ENCODE measurements around the gene ZDHHC3. TPM values are rescaled to one million over a fixed set of nuclear protein-coding genes. Genes with fewer than 3 reads are reported as not detected.

Gene ZDHHC3
- total RNA-seq, 1 experiment from 2014 or later: 122 TPM

DNA sequence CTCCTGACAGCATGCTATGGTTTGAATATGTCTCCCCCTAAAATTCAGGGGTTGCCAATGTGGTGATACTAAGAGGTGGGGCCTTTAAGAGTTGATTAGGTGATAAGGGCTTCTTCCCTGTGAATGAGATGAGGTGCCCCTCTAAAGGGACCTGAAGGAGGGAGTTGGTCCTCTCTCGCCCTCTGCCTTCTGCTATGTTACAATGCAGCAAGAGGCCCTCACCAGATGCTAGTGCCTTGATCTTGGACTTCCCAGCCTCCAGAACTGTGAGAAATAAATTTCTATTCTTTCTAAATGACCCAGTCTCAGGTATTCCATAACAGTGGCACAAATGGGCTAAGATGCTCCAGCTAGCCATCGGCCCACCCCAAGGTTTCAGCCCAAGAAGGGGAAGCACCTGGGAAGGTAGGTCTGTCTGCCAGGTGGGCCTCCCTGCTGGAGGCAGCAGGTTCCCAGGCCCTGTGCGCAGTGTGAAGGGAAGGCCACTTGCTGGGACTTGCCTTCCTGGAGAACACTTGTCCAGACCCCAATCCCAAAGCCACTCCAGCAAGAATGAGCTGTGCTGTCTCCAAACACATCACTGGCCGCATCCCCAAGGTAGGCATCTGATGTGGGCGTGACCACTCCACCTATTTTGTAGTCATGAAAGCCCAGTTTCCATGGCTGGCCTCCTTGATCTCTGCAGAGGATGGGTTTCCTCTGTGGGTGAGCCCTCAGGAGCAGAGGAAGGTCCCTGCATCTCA lies 92.6 kb downstream of the ZDHHC3 start:
- TF ChIP-seq, protein P1, sequence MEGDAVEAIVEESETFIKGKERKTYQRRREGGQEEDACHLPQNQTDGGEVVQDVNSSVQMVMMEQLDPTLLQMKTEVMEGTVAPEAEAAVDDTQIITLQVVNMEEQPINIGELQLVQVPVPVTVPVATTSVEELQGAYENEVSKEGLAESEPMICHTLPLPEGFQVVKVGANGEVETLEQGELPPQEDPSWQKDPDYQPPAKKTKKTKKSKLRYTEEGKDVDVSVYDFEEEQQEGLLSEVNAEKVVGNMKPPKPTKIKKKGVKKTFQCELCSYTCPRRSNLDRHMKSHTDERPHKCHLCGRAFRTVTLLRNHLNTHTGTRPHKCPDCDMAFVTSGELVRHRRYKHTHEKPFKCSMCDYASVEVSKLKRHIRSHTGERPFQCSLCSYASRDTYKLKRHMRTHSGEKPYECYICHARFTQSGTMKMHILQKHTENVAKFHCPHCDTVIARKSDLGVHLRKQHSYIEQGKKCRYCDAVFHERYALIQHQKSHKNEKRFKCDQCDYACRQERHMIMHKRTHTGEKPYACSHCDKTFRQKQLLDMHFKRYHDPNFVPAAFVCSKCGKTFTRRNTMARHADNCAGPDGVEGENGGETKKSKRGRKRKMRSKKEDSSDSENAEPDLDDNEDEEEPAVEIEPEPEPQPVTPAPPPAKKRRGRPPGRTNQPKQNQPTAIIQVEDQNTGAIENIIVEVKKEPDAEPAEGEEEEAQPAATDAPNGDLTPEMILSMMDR (conservative IDR thresholded peaks at IDR 0.05; ENCODE audit: low read depth, low read length): no peak; the same call in 1 of the 2 replicates
- TF ChIP-seq EZH2phosphoT487 (IDR thresholded peaks at IDR 0.05; ENCODE audit: borderline replicate concordance, low read length) (no peak), EZH2 (IDR thresholded peaks at IDR 0.05; ENCODE audit: low read length, unreplicated experiment) (no peak)

DNA sequence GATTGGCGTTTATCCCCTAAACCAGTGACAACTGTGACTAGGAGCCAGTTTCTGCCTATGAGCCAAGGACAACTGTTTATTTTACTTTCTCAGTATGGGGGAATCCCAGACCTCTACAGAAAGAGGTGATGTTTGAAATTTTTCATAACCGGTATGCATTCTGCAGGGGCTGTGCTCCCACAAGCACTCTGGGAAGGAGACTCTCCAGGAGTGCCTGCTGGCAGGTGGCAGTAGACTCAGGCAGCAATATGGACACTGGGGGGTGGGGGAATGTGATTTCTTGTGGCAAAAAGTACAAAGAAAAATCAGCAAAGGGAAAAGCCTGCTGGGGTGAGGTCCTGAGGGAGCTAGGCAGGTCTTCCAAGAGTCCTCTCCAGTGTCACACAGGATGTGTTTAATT lies 95.7 kb downstream of the ZDHHC3 start:
- Histone ChIP-seq H3K27ac (ENCODE audit: low read length) (no peak overlapping the region), H3K4me2 (ENCODE audit: low read length) (no peak overlapping the region), H3K36me3 (ENCODE audit: low read depth, low read length) (no peaks in the 10 kb centered on the region), H3K4me3 (ENCODE audit: low read length) (no peak overlapping the region), H3F3A (ENCODE audit: low read length, unreplicated experiment) (no peaks in the 10 kb centered on the region), H3K9me3 (ENCODE audit: low read length) (no peaks in the 10 kb centered on the region), H3K9me2 (replicated peaks; ENCODE audit: low read length) (no peaks in the 10 kb centered on the region), H3K4me1 (ENCODE audit: insufficient read depth, low read length) (peaks cover 27% of the 10 kb centered on the region), H3K27me3 (ENCODE audit: low read length) (no peaks in the 10 kb centered on the region), H3K79me2 (ENCODE audit: low read length) (no peaks in the 10 kb centered on the region), H3K9ac (ENCODE audit: low read length) (no peak overlapping the region), H4K20me1 (ENCODE audit: low read length) (no peaks in the 10 kb centered on the region), H2AFZ (ENCODE audit: low read length) (no peak overlapping the region)
- DNase-seq (no peak), ATAC-seq (no peak)
- no TSS peak for BruUV-seq (replicated peaks)
- intact Hi-C loops (cut with micrococcal nuclease): loop anchor here (5.0 to 10.0 kb wide), 3 partner anchors 82 to 235 kb away; partner anchors contain the start of genes KIAA1143, KIF15 and ZNF35
- CTCF ChIA-PET: no interaction called here
- TF ChIP-seq EZH2 (IDR thresholded peaks at IDR 0.05; ENCODE audit: low read length, unreplicated experiment) (no peak), EZH2phosphoT487 (IDR thresholded peaks at IDR 0.05; ENCODE audit: borderline replicate concordance, low read length) (no peak)
- TF ChIP-seq, protein P1 (conservative IDR thresholded peaks at IDR 0.05; ENCODE audit: low read depth, low read length): no peak
- POLR2A ChIA-PET (ENCODE audit: unreplicated experiment): no interaction called here

More for the DNA sequence above, 92.6 kb downstream of the ZDHHC3 start:
- Histone ChIP-seq H4K20me1 (ENCODE audit: low read length) (no peaks in the 10 kb centered on the region), H3K4me1 (ENCODE audit: insufficient read depth, low read length) (peaks cover 49% of the 10 kb centered on the region), H3K27me3 (ENCODE audit: low read length) (no peaks in the 10 kb centered on the region), H3K36me3 (ENCODE audit: low read depth, low read length) (no peaks in the 10 kb centered on the region), H3K9me3 (ENCODE audit: low read length) (no peaks in the 10 kb centered on the region), H3K79me2 (ENCODE audit: low read length) (no peaks in the 10 kb centered on the region), H2AFZ (ENCODE audit: low read length) (peak overlapping the region; percentile 60), H3K4me2 (ENCODE audit: low read length) (peak overlapping the region; percentile 55), H3K9me2 (replicated peaks; ENCODE audit: low read length) (no peaks in the 10 kb centered on the region), H3F3A (ENCODE audit: low read length, unreplicated experiment) (no peaks in the 10 kb centered on the region), H3K4me3 (ENCODE audit: low read length) (peak overlapping the region; percentile 2; the same call in 1 of the 2 replicates), H3K9ac (ENCODE audit: low read length) (peak overlapping the region; percentile 76), H3K27ac (ENCODE audit: low read length) (peak overlapping the region; percentile 97)
- no peak for DNase-seq
- TSS peak; percentile 56 for BruUV-seq (replicated peaks)
- intact Hi-C loops (cut with micrococcal nuclease): loop anchor here (5.0 to 10.0 kb wide), 3 partner anchors 79 to 239 kb away; partner anchors contain the start of genes KIAA1143, KIF15 and ZNF35
- ChIA-PET POLR2A (ENCODE audit: unreplicated experiment) (interaction anchor here (0.5 to 0.7 kb wide), 2 partner anchors 21 to 258 kb away, joined by 3 to 7 read pairs; partner anchors contain the start of gene TMEM42), CTCF (no interaction called here)
- peak; percentile 1 for ATAC-seq

DNA sequence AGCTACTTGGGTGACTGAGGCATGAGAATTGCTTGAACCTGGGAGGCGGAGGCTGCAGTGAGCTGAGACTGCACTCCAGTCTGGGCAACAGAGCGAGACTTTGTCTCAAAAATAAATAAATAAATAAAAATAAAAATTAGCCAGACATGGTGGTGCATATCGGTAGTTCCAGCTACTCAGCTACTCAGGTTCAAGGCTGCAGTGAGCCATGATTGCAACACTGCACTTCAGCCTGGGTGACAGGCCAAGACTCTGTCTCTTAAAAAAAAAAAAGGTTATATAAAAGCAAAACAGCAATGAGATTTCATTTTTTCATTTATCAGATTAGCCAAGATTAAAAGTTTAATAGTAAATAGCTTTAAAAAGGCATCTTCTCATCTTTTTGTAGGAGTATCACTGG lies 98.6 kb downstream of the ZDHHC3 start:
- no peak overlapping the region for H3K9ac ChIP-seq (ENCODE audit: low read length)
- H3F3A ChIP-seq (ENCODE audit: low read length, unreplicated experiment): no peaks in the 10 kb centered on the region
- no peak overlapping the region for H3K4me2 ChIP-seq (ENCODE audit: low read length)
- ATAC-seq: no peak
- H3K4me1 ChIP-seq (ENCODE audit: insufficient read depth, low read length): no peaks in the 10 kb centered on the region
- ChIA-PET CTCF (no interaction called here), POLR2A (ENCODE audit: unreplicated experiment) (no interaction called here)
- intact Hi-C loops (cut with micrococcal nuclease): no loop called here
- no peak for DNase-seq
- no peak overlapping the region for H2AFZ ChIP-seq (ENCODE audit: low read length)
- H4K20me1 ChIP-seq (ENCODE audit: low read length): no peaks in the 10 kb centered on the region
- H3K79me2 ChIP-seq (ENCODE audit: low read length): no peaks in the 10 kb centered on the region
- BruUV-seq (replicated peaks): no TSS peak
- H3K27ac ChIP-seq (ENCODE audit: low read length): no peak overlapping the region
- no peak for TF ChIP-seq EZH2phosphoT487 (IDR thresholded peaks at IDR 0.05; ENCODE audit: borderline replicate concordance, low read length)
- no peak for TF ChIP-seq EZH2 (IDR thresholded peaks at IDR 0.05; ENCODE audit: low read length, unreplicated experiment)
- TF ChIP-seq, protein P1 (conservative IDR thresholded peaks at IDR 0.05; ENCODE audit: low read depth, low read length): no peak
- H3K4me3 ChIP-seq (ENCODE audit: low read length): no peak overlapping the region
- no peaks in the 10 kb centered on the region for H3K36me3 ChIP-seq (ENCODE audit: low read depth, low read length)
- H3K27me3 ChIP-seq (ENCODE audit: low read length): no peaks in the 10 kb centered on the region
- H3K9me3 ChIP-seq (ENCODE audit: low read length): no peaks in the 10 kb centered on the region
- H3K9me2 ChIP-seq (replicated peaks; ENCODE audit: low read length): no peaks in the 10 kb centered on the region

Measured in PC-3 (cell line).